Heart right ventricle (tissue), 16 donors: Measurements from ENCODE around the gene PYGM. TPM values are rescaled to one million over a fixed set of nuclear protein-coding genes. Genes with fewer than 3 reads are reported as not detected.

Experiments used
- ATAC-seq, 8 donors: fragments of 200-7000 bp; cut with Tn5 transposase; one replicate each; pipeline ENCODE4 v1.9.1; 2020; ENCODE audit warnings: mild to moderate bottlenecking in 8 of 8, moderate library complexity in 8 of 8, moderate number of reproducible peaks in 1 of 8
- DNase-seq, 2 donors: peaks; one replicate each; pipeline ENCODE4 v3.0.0-alpha.2; 2020
- H3K27ac ChIP-seq, 10 donors: fragments of 200-600 bp; sonication (generic) in 2 of 10; one replicate each; pipeline versions ENCODE4 v1.5.0 to v1.8.0; 2020 to 2022; ENCODE audit warnings: mild to moderate bottlenecking in 3 of 10
- H3K27me3 ChIP-seq, 7 donors: fragments of 200-600 bp; one replicate each; pipeline ENCODE4 v1.8.0; 2021 to 2022; ENCODE audit warnings: mild to moderate bottlenecking in 2 of 7
- H3K36me3 ChIP-seq, 9 donors: fragments of 200-600 bp; sonication (generic) in 1 of 9; one replicate each; pipeline versions ENCODE4 v1.5.0 to v1.8.0; 2020 to 2022; ENCODE audit warnings: mild to moderate bottlenecking in 2 of 9
- H3K4me1 ChIP-seq, 9 donors: fragments of 200-600 bp; sonication (generic) in 1 of 9; one replicate each; pipeline versions ENCODE4 v1.5.0 to v1.8.0; 2020 to 2022; ENCODE audit warnings: mild to moderate bottlenecking in 4 of 9
- H3K4me3 ChIP-seq, 10 donors: fragments of 200-600 bp; sonication (generic) in 2 of 10; one replicate each; pipeline versions ENCODE4 v1.5.0 to v1.8.0; 2020 to 2022; ENCODE audit warnings: mild to moderate bottlenecking in 7 of 10, moderate library complexity in 2 of 10
- H3K9me3 ChIP-seq, 11 donors: fragments of 200-600 bp in 10 of 11; sonication (generic) in 2 of 11; one replicate each; pipeline versions ENCODE4 v1.5.0 to v1.8.0; 2013 to 2022; ENCODE audit warnings: mild to moderate bottlenecking in 2 of 11, control low read depth in 1 of 11, moderate library complexity in 1 of 11
- WGBS, 2 donors: extraction: QIAGEN DNeasy Blood & Tissue Kit; methylation state at CpG; one replicate each; pipeline ENCODE4 v1.1.7; 2013; ENCODE audit warnings: inconsistent platforms in 1 of 2; 5-methylcytosine and 5-hydroxymethylcytosine counted together
- intact Hi-C, 10 donors: fragments of 100-400 bp; cut with DNase I; formaldehyde crosslinking; loops; one replicate each; pipeline versions ENCODE4 v1.11.1 to v1.14.2; 2022
- polyA plus RNA-seq, 2 donors: library from polyadenylated mRNA; stranded (reverse); fragments of 200-250 nt; gene quantifications; one replicate each; pipeline ENCODE4 v1.2.3, GENCODE V29; 2013
- total RNA-seq, 10 donors: library from RNA; stranded (reverse); fragmentation: NEBNext Ultra II Directional in 3 of 10; extraction: Animal tissue kit (Norgen Biotek cat#: 25700) in 3 of 10; gene quantifications; one replicate each; pipeline versions ENCODE4 v1.2.1 to v1.2.4, GENCODE V29; 2021 to 2023
- TF ChIP-seq, protein P1 (sequence below), 9 donors: fragments of 200-600 bp; sonication (generic) in 2 of 9; IDR thresholded peaks; one replicate each; pipeline versions ENCODE4 v1.5.0 to v1.8.0; 2021 to 2022; ENCODE audit warnings: antibody characterized with exemption in 9 of 9, mild to moderate bottlenecking in 5 of 9, moderate library complexity in 1 of 9
- donor health status: Arrhythmogenic right ventricular cardiomyopathy.
- donor health status: ischemic (EF 13 %, LVEDD 7.1; RV severe dilation, severe dysfunction).
- donor health status: healthy with polysubstance abuse.
- donor health status: DM: no; HTN: yes; CAD: no.
- donor health status: DM: no; HTN: no; CAD: no.
- donor health status: ischemic (EF 25% LVEDD 6.9; RV normal size, moderate dysfunction).
- donor health status: ischemic (EF 25% LVEDD 5.7; RV mildly dilated, moderate dysfunction).
- donor health status: healthy.
- donor health status: DM: yes; HTN: yes; CAD: no.
- donor health status: Ischemic cardiomyopathy.
- donor health status: ischemic (EF 35%, LVEDD 5.7; RV mildly dilated, moderate dysfunction).
- donor health status: nonischemic (EF 11% LVEDD 7.7; RV severe dilation, severe dysfunction).
- donor health status: DM: yes; HTN: yes; CAD: no.
- donor health status: PGD.
- donor health status: ischemic (EF 29% LVEDD 5.4; RV normal size, mild dysfunction).
- donor health status: nonischemic (EF 23%, LVEDD 6.1; RV moderate dilation, normal function).

Gene PYGM
- total and polyA plus RNA-seq, 12 donors, result 11.3 to 249 (median 115) TPM

GRCh38 chr11:64799623-64800302 lies 40.0 kb upstream of the PYGM start:
- Histone ChIP-seq H3K4me3 (no peak overlapping the region), H3K27ac (peak overlapping the region in 6 of 10 donors; percentile 9 to 97 (median 56)), H3K36me3 (peaks cover 0 to 51% (median 0%) of the 10 kb centered on the region in 9 donors), H3K4me1 (peaks cover 14 to 44% (median 27%) of the 10 kb centered on the region in 9 donors), H3K27me3 (no peaks in the 10 kb centered on the region), H3K9me3 (no peaks in the 10 kb centered on the region)
- TF ChIP-seq, protein P1, sequence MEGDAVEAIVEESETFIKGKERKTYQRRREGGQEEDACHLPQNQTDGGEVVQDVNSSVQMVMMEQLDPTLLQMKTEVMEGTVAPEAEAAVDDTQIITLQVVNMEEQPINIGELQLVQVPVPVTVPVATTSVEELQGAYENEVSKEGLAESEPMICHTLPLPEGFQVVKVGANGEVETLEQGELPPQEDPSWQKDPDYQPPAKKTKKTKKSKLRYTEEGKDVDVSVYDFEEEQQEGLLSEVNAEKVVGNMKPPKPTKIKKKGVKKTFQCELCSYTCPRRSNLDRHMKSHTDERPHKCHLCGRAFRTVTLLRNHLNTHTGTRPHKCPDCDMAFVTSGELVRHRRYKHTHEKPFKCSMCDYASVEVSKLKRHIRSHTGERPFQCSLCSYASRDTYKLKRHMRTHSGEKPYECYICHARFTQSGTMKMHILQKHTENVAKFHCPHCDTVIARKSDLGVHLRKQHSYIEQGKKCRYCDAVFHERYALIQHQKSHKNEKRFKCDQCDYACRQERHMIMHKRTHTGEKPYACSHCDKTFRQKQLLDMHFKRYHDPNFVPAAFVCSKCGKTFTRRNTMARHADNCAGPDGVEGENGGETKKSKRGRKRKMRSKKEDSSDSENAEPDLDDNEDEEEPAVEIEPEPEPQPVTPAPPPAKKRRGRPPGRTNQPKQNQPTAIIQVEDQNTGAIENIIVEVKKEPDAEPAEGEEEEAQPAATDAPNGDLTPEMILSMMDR (IDR thresholded peaks at IDR 0.05), result no peak
- DNase-seq (no peak), ATAC-seq (no peak)
- intact Hi-C loops, result no loop called here
- 64 to 67% methylated on average over 14 of the region's 14 CpGs for WGBS, 2 donors

- peak overlapping the region in 1 of 10 donors; percentile 9 for H3K27ac ChIP-seq
These were observed 39.5 kb upstream of the PYGM start for GRCh38 chr11:64799256-64799622.

GRCh38 chr11:64796757-64797541 lies 37.2 kb upstream of the PYGM start:
- no peak for DNase-seq

More at GRCh38 chr11:64799256-64799622, 39.5 kb upstream of the PYGM start:
- DNase-seq (no peak), ATAC-seq (no peak)
- H3K27me3 ChIP-seq, result no peaks in the 10 kb centered on the region
- peaks cover 0 to 46% (median 0%) of the 10 kb centered on the region in 9 donors for H3K36me3 ChIP-seq
- TF ChIP-seq, protein P1 (IDR thresholded peaks at IDR 0.05), result no peak
- H3K9me3 ChIP-seq, result no peaks in the 10 kb centered on the region
- H3K4me1 ChIP-seq, result peaks cover 13 to 42% (median 24%) of the 10 kb centered on the region in 9 donors
- intact Hi-C loops, result no loop called here
- no peak overlapping the region for H3K4me3 ChIP-seq
- 83 to 87% methylated on average over 7 of the region's 7 CpGs for WGBS, 2 donors

More at GRCh38 chr11:64796757-64797541, 37.2 kb upstream of the PYGM start:
- Histone ChIP-seq H3K36me3 (peaks cover 0 to 51% (median 0%) of the 10 kb centered on the region in 9 donors), H3K27me3 (no peaks in the 10 kb centered on the region), H3K27ac (no peak overlapping the region), H3K9me3 (no peaks in the 10 kb centered on the region), H3K4me1 (peaks cover 0 to 43% (median 10%) of the 10 kb centered on the region in 9 donors), H3K4me3 (no peak overlapping the region)
- TF ChIP-seq, protein P1 (IDR thresholded peaks at IDR 0.05), result no peak
- intact Hi-C loops, result no loop called here
- WGBS, 2 donors, result 90 to 96% methylated on average over 19 of the region's 19 CpGs
- ATAC-seq, result no peak
